NCI-H1092 treated with DMSO at 0.1 percent for 48 hours (cell line): ENCODE results near the gene APEX2.
"Not testable (repeated sequence)": the region's sequence is repeated elsewhere in the genome, so short reads cannot be mapped to it uniquely, and the experiment has no call there.

Experiments
- DNase-seq: peaks from one replicate; lab custom pipeline; 2025; lab: John Stamatoyannopoulos, UW

APEX2 gene, protein sequence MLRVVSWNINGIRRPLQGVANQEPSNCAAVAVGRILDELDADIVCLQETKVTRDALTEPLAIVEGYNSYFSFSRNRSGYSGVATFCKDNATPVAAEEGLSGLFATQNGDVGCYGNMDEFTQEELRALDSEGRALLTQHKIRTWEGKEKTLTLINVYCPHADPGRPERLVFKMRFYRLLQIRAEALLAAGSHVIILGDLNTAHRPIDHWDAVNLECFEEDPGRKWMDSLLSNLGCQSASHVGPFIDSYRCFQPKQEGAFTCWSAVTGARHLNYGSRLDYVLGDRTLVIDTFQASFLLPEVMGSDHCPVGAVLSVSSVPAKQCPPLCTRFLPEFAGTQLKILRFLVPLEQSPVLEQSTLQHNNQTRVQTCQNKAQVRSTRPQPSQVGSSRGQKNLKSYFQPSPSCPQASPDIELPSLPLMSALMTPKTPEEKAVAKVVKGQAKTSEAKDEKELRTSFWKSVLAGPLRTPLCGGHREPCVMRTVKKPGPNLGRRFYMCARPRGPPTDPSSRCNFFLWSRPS

GRCh38 chrX:54999717-55000598, at the start of gene APEX2:
TSS of gene APEX2 (plus strand) at chrX:55000363. CDS start at chrX:55000423, 60 bp downstream.
- DNase-seq = peak; percentile 92

- peak; percentile 90 for DNase-seq
Observed at GRCh38 chrX:54950730-54951375, 49.3 kb upstream of the APEX2 start.

DNA sequence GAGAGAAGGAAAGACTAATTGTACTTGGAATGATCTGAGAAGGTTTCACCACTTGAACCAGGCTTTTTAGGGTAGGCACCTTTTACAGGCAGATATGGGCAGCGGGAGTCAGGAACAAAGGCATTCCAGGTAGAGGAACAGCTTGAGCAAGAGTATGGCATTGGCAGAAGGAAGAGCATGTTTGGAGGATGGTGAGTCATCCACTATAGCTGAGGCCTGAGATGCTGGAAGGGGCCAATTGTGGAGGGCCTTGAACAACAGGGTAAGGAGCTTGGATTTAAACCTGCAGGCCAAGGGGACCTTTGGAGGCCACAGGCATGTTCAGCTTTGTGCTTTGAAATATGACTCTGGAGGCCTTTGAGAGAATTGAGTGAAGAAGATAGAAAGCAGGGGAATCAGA, 38.4 kb upstream of the APEX2 start:
- no peak for DNase-seq

DNA sequence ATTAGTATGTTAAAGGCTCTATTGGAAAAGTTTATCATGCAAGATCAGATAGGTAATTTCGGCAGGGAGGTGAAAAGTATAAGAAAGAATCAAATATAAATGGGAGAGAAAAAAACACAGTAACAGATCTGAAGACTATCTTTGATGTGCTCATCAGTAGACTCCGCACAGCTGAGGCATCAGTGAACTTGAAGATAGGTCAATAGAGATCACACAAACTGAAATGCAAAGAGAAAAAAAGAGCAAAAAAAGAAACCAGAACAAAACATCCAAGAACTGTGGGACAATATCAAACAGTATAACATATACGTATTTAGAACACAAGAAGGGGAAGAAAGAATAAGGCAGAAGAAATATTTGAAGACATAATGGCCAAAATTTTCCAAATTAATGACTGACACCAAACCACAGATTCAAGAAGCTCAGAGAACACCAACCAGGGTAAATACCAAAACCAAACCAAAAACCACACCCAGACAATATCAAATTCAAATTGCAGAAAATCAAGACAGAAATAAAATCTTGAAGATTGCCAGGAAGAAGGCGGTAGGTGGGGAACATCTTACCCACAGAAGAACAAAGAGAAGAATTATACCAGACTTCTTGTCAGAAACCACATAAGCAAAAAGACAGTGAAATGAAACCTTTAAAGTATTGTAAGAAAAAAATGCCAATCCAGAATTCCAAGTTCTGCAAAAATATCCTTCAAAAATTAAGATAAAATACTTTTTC, 35.2 kb upstream of the APEX2 start:
- no peak for DNase-seq

GRCh38 chrX:54977387-54977786, 22.8 kb upstream of the APEX2 start:
- no peak for DNase-seq

GRCh38 chrX:54978448-54978847, 21.7 kb upstream of the APEX2 start:
- DNase-seq = no peak

GRCh38 chrX:54979432-54979831, 20.7 kb upstream of the APEX2 start:
- no peak for DNase-seq

- DNase-seq = no peak
Observed at GRCh38 chrX:54980334-54980733, 19.8 kb upstream of the APEX2 start.

DNA sequence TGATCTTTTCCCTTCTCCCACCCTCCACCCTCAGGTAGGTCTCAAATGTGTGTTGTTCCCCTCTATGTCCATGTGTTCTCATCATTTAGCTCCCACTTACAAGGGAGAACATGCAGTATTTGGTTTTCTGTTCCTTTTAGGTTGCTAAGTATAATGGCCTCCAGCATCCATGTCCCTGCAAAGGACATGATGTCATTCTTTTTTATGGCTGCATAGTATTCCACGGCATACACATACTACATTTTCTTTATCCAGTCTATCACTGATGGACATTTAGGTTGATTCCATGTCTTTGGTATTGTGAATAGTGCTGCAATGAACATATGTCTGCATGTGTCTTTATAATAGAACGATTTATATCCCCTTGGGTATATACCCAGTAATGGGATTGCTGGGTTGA, 16.9 kb upstream of the APEX2 start:
- DNase-seq = not testable (repeated sequence)

DNA sequence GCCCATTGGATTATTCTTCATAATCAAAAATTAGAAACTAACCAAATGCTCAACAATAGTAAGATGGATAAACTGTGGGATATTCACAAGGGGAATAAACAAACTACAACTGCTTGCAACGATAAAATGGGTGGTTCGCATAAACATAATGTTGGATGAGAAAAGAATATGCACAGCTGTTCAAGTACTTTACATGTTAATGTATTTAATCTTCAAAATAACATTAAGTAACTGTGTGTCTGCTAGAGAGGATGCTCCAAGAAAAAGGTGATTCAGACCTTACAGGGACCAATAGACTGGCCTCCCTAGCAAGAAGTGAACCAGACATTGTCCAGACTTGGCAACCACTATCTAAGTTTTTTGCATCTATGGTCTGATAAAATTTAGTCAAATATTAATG, 8.5 kb upstream of the APEX2 start:
- DNase-seq = no peak

DNA sequence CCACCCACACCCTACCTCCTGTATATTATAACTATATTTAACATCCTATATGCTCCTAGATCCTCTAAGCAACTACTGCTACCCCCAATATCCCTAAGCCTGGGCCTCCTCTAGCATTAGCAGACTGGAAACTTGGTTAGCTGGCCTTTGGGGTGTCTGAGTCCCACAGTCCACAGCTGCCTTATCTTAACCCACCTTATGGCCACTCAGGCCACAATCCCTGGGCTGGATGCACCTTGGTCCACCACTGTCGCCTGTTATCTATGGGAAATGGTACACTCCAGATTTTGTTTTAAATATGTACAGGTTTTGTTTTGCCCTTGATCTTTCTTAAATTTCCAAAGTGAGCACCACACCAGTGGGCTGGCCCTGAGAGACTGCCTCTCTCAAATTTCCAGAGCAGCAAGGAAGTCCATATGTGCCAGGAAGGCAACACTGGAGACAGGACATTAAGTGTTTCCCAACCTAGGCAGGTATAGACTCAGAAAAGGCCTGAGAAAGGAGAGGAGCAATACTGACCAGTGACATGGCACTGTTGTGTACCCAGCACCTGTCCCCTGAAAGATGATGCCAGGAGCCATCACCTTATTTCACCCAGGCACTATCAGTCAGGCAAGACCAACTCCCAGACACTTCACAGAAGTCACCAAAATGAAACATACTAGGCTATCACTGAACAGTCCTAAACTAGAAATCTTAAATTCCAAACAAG, 7.1 kb upstream of the APEX2 start:
- no peak for DNase-seq

DNA sequence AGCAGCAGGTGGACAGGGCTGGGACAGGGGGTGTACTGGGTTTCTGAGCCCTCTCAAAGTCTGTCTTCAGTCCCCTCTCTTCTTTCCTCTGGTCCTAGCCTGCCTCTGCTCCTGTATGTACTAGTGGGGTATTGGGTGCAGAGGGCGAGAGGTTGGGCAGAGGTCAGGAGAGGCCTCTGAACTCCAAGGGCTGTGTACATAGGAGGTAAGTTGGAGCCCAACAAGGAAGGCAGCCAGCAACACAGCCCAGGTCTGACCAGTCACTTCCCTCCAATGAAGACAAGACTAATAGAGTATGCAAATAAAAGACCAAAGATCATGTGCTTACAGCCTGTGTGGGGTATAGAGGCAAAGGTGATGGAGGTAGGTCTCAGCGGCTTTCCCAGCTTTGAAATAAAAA, 6.1 kb upstream of the APEX2 start, which contains the start of gene PFKFB1:
TSS of gene PFKFB1 (minus strand) at position 90 of the 400 bp plus-strand sequence. CDS start 181 bp downstream, outside the sequence.
- no peak for DNase-seq

GRCh38 chrX:54994668-54995351, 5.4 kb upstream of the APEX2 start:
- no peak for DNase-seq

- DNase-seq = no peak
Observed at GRCh38 chrX:54995621-54996020, 4.5 kb upstream of the APEX2 start.

DNA sequence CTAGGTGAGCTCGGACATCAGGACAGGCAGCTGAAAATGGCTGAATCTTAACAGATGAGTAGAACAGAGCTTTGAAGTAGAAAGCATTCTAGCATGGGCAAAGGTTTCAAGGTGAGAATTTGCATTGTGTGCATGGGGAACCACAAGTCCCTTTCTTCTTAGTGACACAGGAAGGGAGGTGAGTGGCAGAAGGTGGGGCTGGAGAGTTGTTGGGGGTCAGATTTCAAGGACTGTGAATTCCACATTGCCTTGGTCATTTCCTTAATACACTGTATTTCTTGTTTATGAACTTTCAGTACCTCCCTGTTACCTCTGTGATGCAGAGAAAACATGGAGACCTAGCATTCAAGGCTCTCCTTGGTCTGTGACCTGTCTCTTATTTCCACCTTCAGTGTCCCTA, 4.1 kb downstream of the APEX2 start:
- DNase-seq = no peak

GRCh38 chrX:55005256-55005655, 5.1 kb downstream of the APEX2 start:
- DNase-seq = no peak

- no peak for DNase-seq
Observed at GRCh38 chrX:55006827-55007621, 6.9 kb downstream of the APEX2 start.

GRCh38 chrX:55007656-55008055, 7.5 kb downstream of the APEX2 start:
- DNase-seq = no peak

DNA sequence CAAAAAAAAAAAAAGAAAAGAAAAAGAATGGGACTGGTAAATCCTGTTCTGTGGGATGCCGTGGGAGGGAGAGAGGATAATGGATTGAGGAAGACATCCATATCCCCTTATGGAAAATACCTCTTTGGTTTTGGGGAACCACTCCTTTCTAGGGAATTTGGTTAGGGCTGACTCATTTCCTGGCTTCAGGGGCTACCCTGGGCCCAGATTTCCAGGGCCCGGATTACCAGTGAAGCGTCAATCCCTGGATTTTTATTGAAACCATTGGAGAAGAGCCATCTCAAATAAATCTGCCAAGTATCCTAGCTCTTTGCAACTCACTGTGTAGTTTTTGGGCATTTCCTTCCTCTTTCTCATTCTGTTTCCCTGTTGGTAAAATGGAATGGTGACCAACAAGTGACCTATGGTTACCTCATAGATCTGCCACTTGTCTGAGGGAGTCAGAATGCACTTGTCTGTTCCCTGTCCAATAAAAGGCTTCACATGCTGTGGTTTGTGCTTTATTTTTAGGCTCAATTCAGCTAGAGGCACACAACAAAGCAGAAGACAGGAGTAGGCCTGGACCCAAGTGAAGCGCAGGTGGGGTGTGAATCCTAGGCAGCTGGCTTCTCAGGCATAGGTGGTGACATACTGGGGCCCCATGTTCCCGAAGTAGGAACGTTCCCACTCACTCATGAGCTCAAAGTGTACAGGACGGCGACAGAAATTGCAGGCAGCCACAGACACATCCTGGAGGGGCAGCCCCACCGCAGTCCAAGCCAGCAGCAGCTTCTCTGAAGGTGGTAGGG, 8.6 kb downstream of the APEX2 start:
- no peak for DNase-seq
